Common myeloid progenitor, CD34-positive (primary cell): ENCODE data around the gene OTX1.
"Not testable (repeated sequence)": the region's sequence is repeated elsewhere in the genome, so short reads cannot be mapped to it uniquely, and the experiment has no call there.

ENCODE experiments used
- CTCF ChIA-PET: fragments of 350-600 bp; sonication (Branson Sonifier 250); formaldehyde crosslinking; loops from one replicate; lab custom pipeline; 2021; ENCODE audit warnings: antibody characterized with exemption; lab: Charles Lee
- POLR2A ChIA-PET: fragments of 350-600 bp; sonication (Branson Sonifier 250); formaldehyde crosslinking; loops from one replicate; lab custom pipeline; 2021; ENCODE audit warnings: antibody characterized with exemption; lab: Charles Lee
- DNase-seq, 3 donors: peaks; one replicate each; pipeline versions ENCODE4 v3.0.0 to v3.0.0-alpha.2; 2013
- H3K27ac ChIP-seq, 2 experiments: 1 replicate in 1 of 2; 2 replicates in 1 of 2; pipeline ENCODE4 v1.7.0; 2013; ENCODE audit warnings: inconsistent platforms in 2 of 2, low read length in 2 of 2, mild to moderate bottlenecking in 2 of 2, low read depth in 1 of 2, moderate library complexity in 1 of 2; ENCODE audit not compliant: severe bottlenecking in 2 of 2, insufficient read depth in 1 of 2, poor library complexity in 1 of 2
- H3K27me3 ChIP-seq, 5 experiments: replicated peaks in 2 of 5; 1 replicate in 3 of 5; 2 replicates in 2 of 5; pipeline versions ENCODE4 v1.6.1 to v1.7.0; 2013; ENCODE audit warnings: low read length in 4 of 5, mild to moderate bottlenecking in 2 of 5, moderate library complexity in 2 of 5, inconsistent platforms in 1 of 5; ENCODE audit not compliant: insufficient read depth in 5 of 5, control insufficient read depth in 4 of 5
- H3K36me3 ChIP-seq, 4 experiments: 1 replicate in 2 of 4; 2 replicates in 2 of 4; pipeline versions ENCODE4 v1.6.1 to v1.7.0; 2013; ENCODE audit warnings: low read length in 3 of 4, control low read depth in 1 of 4, mild to moderate bottlenecking in 1 of 4; ENCODE audit not compliant: control insufficient read depth in 4 of 4, insufficient read depth in 4 of 4
- H3K4me1 ChIP-seq, 4 experiments: 1 replicate in 3 of 4; 2 replicates in 1 of 4; pipeline versions ENCODE4 v1.6.1 to v1.7.1; 2013; ENCODE audit warnings: low read length in 3 of 4, mild to moderate bottlenecking in 3 of 4, control low read depth in 1 of 4, inconsistent platforms in 1 of 4, moderate library complexity in 1 of 4; ENCODE audit not compliant: control insufficient read depth in 4 of 4, insufficient read depth in 4 of 4; ENCODE audit errors: control extremely low read depth in 1 of 4
- H3K4me3 ChIP-seq, 7 experiments: 1 replicate in 4 of 7; 2 replicates in 3 of 7; pipeline versions ENCODE4 v1.5.1 to v1.7.0; 2013; ENCODE audit warnings: mild to moderate bottlenecking in 7 of 7, low read length in 6 of 7, moderate library complexity in 6 of 7, inconsistent platforms in 2 of 7, low read depth in 2 of 7, control low read depth in 1 of 7; ENCODE audit not compliant: insufficient read depth in 4 of 7, control insufficient read depth in 1 of 7; ENCODE audit errors: extremely low read depth in 1 of 7
- H3K9me3 ChIP-seq, 5 experiments: 1 replicate in 4 of 5; 2 replicates in 1 of 5; pipeline versions ENCODE4 v1.6.1 to v1.7.1; 2013; ENCODE audit warnings: low read length in 4 of 5, mild to moderate bottlenecking in 2 of 5, inconsistent platforms in 1 of 5, low read depth in 1 of 5, moderate library complexity in 1 of 5; ENCODE audit not compliant: control insufficient read depth in 4 of 5, insufficient read depth in 2 of 5; ENCODE audit errors: control extremely low read depth in 1 of 5
- WGBS: methylation state at CpG from one replicate; pipeline ENCODE4 v1.1.5; 2013; ENCODE audit not compliant: insufficient coverage; 5-methylcytosine and 5-hydroxymethylcytosine counted together

OTX1 gene

DNA sequence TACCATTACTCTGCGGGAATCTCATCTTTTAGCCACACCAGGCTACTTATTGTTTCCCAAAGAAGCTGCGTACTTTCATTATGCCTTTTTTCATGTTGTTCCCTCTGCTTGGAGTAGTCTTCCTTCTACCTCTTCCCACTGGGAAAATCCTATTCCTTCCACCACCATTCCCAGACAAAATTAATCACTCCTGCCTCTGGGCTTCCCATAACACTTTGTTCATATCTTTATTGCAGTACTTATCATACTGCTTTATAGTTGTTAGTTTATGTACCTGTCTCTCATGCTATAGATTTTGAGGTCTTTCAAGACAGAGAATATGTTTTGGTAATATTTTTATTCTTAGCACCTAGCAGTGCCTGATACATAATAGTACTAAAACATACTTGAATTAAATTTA, 16.2 kb downstream of the OTX1 start:
- no peak overlapping the region for H3K4me3 ChIP-seq
- H3K9me3 ChIP-seq: peaks cover 0 to 1% (median 0%) of the 10 kb centered on the region in 5 experiments
- ChIA-PET CTCF (interaction anchor here (4.2 kb wide), 1 partner anchor 12 kb away, joined by 19 read pairs; no protein-coding TSS in a partner anchor), POLR2A (interaction anchor here (1.1 kb wide), 1 partner anchor 14 kb away, joined by 3 read pairs; no protein-coding TSS in a partner anchor)
- H3K27me3 ChIP-seq: peaks cover 7 to 77% (median 47%) of the 10 kb centered on the region in 5 experiments
- no peaks in the 10 kb centered on the region for H3K4me1 ChIP-seq
- no peak for DNase-seq
- H3K36me3 ChIP-seq: no peaks in the 10 kb centered on the region
- 84% methylated on average over 2 of the region's 2 CpGs for WGBS
- H3K27ac ChIP-seq: no peak overlapping the region

DNA sequence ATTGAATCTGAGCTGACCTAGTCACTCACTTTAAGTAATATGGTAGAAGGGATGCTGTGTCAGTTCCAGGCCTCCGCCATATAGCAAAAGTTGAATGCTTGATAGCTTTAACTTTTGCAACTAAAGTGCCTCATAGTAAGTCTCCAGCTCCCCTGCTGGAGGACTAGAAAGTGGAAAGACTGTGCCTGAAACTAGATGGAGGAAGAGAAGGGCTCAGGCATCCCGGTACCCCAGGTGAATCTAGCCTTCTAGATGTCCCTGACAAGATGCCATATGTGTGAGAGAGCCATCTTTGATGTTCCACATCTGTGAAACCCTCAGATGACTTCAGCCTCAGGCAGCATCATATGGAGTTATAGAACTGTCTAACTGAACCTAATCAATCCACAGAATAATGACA, 21.0 kb downstream of the OTX1 start:
- ChIA-PET POLR2A (no interaction called here), CTCF (no interaction called here)
- Histone ChIP-seq H3K27me3 (peaks cover 3 to 35% (median 17%) of the 10 kb centered on the region in 5 experiments), H3K9me3 (no peaks in the 10 kb centered on the region), H3K36me3 (no peaks in the 10 kb centered on the region), H3K27ac (no peak overlapping the region), H3K4me3 (no peak overlapping the region), H3K4me1 (no peaks in the 10 kb centered on the region)
- 100% methylated on average over 2 of the region's 2 CpGs for WGBS
- DNase-seq: no peak

- Histone ChIP-seq H3K4me1 (no peaks in the 10 kb centered on the region), H3K27me3 (peaks cover 0 to 19% (median 8%) of the 10 kb centered on the region in 5 experiments), H3K4me3 (no peak overlapping the region), H3K9me3 (no peaks in the 10 kb centered on the region), H3K36me3 (no peaks in the 10 kb centered on the region), H3K27ac (no peak overlapping the region)
- WGBS: 60% methylated on average over 1 of the region's 3 CpGs
- no peak for DNase-seq
- CTCF ChIA-PET: no interaction called here
- POLR2A ChIA-PET: no interaction called here
Observed at GRCh38 chr2:63073994-63074393, 23.4 kb downstream of the OTX1 start.

DNA sequence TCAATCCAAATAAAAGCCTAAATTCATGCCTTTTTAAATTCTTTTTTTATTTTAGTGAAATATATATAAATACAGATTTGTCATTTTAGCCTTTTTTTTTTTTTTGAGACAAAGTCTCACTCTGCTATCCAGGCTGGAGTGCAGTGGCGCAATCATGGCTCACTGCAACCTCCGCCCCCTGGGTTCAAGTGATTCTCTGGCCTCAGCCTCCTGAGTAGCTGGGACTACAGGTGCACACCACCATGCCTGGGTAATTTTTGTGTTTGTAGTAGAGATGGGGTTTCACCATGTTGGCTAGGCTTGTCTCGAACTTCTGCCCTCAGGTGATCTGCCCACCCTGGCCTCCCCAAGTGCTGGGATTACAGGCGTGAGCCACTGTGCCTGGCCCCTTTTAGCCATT, 23.8 kb downstream of the OTX1 start:
- POLR2A ChIA-PET, CTCF ChIA-PET, H3K4me1 ChIP-seq, DNase-seq, H3K9me3 ChIP-seq, H3K4me3 ChIP-seq, H3K27ac ChIP-seq, H3K36me3 ChIP-seq: not testable (repeated sequence)
- peaks cover 0 to 16% (median 5%) of the 10 kb centered on the region in 5 experiments for H3K27me3 ChIP-seq
- no CpG with 5 or more reads among the region's 4 CpGs for WGBS

- Histone ChIP-seq H3K4me3 (no peak overlapping the region), H3K9me3 (no peaks in the 10 kb centered on the region), H3K4me1 (no peaks in the 10 kb centered on the region), H3K27ac (no peak overlapping the region), H3K36me3 (no peaks in the 10 kb centered on the region), H3K27me3 (peaks cover 0 to 4% (median 0%) of the 10 kb centered on the region in 5 experiments)
- peak in 2 of 3 donors; percentile 52 to 58 for DNase-seq
- 93% methylated on average over 3 of the region's 4 CpGs for WGBS
- ChIA-PET CTCF (interaction anchor here (0.9 to 2.0 kb wide), 3 partner anchors 8 to 408 kb away, joined by 3 to 13 read pairs (median 3); no protein-coding TSS in a partner anchor), POLR2A (interaction anchor here (0.7 kb wide), 1 partner anchor 17 kb away, joined by 5 read pairs; no protein-coding TSS in a partner anchor)
Observed at GRCh38 chr2:63078852-63079606, 28.4 kb downstream of the OTX1 start.

GRCh38 chr2:63081404-63081803, 30.8 kb downstream of the OTX1 start:
- Histone ChIP-seq H3K4me3 (no peak overlapping the region), H3K4me1 (no peaks in the 10 kb centered on the region), H3K27me3 (peaks cover 0 to 4% (median 0%) of the 10 kb centered on the region in 5 experiments), H3K27ac (no peak overlapping the region), H3K36me3 (no peaks in the 10 kb centered on the region), H3K9me3 (no peaks in the 10 kb centered on the region)
- POLR2A ChIA-PET: interaction anchor here (0.6 kb wide), 1 partner anchor 469 kb away, joined by 4 read pairs; no protein-coding TSS in a partner anchor
- DNase-seq: no peak
- WGBS: 100% methylated on average over 3 of the region's 4 CpGs
- CTCF ChIA-PET: no interaction called here

- DNase-seq: no peak
- H3K27ac ChIP-seq: no peak overlapping the region
- no peaks in the 10 kb centered on the region for H3K36me3 ChIP-seq
- CTCF ChIA-PET: no interaction called here
- H3K4me3 ChIP-seq: no peak overlapping the region
- WGBS: no CpG with 5 or more reads among the region's 1 CpG
- no peaks in the 10 kb centered on the region for H3K4me1 ChIP-seq
- H3K9me3 ChIP-seq: no peaks in the 10 kb centered on the region
- H3K27me3 ChIP-seq: no peaks in the 10 kb centered on the region
- POLR2A ChIA-PET: no interaction called here
Observed at GRCh38 chr2:63086687-63087086, 36.1 kb downstream of the OTX1 start.
